HG03097 (cell line): ENCODE measurements around the gene ADRB1.

Experiments used
- ATAC-seq: cut with Tn5 transposase; IDR thresholded peaks from one replicate; pipeline ENCODE4 v1.9.1; 2021; ENCODE audit not compliant: unreplicated experiment, low FRiP score

Gene ADRB1

GRCh38 chr10:114043532-114044246 is at the start of gene ADRB1:
ADRB1 (plus strand) TSS chr10:114043866; CDS start chr10:114044133, 267 bp downstream.
- no peak for ATAC-seq

DNA sequence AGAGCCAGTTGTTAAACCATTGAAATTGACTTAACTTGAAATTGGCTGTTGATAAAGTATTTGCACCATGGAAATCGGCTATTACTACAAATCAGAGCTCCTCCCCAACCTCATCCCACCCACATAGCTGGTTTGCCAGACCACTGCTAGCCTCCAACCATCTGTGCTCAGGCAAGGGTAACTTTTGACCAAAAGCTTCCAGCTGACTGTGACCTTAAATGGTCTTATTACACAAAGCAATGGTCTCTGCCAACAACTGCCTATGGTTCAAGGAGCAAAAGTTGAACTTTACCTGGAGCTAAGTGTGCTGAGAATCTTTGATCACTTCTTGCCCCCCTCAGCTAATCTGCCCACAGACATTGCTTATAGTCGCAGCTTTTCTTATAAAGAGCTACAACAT is 48.5 kb upstream of the ADRB1 start:
- ATAC-seq: no peak

- no peak for ATAC-seq
These were observed 46.2 kb upstream of the ADRB1 start for GRCh38 chr10:113997428-113997827.

DNA sequence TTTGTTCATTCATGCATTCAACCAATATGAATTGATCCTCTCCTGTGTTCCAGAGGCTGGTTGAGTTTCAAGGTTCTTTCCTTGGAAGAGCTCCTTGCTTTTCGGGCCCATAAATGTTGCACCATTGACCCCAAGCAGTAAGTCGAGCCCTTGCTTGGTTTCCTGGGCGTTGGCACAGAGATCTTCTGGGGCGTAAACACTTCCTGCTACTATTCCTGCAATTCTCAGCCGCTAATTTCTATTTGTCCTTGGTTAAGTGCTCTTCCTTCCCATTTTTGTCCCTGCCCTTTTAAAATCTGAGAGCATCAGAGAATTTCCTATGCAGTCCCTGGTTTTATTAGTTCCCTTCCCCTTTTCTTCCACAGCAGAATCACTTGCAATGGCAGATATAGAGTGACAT is 44.1 kb upstream of the ADRB1 start:
- ATAC-seq: no peak

DNA sequence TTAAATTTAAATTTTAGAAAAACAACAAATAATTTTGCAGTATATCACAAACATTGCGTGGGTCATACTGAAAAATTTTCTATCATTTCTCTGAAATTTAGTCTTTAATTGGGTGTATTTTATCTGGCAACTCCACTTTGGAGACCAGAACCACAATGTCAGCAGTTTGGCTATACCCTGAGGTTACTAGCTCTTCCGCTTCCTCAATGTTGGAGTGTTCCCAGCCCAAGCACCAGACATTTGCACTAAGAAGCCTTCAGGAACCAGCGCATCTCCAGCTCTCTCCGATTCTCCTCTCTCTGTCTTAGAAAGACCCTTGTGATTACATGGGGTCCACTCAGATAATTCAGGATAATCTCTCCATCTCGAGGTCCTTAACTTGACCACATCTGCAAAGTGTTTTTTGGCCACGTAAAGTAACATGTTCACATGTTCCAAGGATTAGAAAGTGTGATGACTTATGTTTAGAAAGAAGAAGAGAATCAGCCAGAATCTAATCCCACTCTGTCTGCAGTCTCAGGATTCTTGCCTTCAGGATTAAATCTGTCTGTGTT is 43.1 kb upstream of the ADRB1 start:
- no peak for ATAC-seq

DNA sequence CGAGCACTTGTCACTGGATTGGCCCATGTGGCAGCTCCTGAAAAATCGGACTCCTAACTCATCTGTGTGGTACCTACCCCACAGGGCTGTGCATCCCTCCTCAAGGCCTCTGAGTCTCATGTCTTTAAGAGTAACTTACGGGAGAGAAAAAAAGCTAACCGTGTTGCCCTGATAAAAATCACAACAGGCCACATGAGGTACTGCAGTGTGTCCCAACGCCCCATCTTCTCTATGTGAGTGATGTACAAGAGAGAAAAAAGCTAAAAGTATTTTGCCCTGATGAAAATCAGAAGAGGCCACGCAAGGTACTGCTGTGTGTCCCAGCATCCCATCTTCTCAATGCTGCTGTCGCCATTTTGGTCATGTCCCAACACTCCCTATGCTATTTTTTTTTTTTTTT is 41.2 kb upstream of the ADRB1 start:
- no peak for ATAC-seq

- no peak for ATAC-seq
These were observed 40.3 kb upstream of the ADRB1 start for GRCh38 chr10:114003161-114003941.

DNA sequence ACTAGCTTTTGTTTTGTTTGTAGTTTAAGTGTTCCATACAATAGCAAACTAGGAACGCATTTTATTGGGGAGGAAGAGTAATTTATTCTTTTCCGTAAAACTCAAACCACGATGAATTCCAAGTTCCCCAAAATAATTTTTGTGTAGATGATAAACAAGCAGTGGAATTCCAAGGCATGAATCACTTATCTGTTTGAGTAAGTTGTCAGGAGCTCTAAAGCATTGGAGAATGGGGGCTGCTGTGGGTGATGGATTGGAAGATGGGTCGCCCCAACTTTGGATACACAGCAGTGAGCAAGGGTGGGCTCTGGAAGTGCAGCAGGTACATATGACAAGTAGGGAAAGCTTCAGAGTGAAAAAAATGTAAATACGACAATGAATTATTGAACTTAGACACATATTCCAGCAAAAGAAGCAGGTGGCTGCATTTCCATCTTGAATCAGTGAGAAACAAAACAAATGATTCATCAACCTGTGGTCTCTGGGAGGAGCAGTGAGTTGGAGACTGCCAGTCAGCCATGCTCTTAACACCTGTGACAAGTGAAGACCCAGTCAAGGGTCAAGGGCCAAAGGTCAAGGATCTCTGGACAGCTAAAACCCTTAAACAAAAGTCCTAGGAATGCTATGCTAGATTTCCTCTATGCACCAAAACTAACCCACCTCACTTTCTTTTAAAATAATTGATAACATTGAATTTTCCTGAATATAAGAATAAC is 34.2 kb upstream of the ADRB1 start:
- no peak for ATAC-seq

- ATAC-seq: no peak
These were observed 33.4 kb upstream of the ADRB1 start for GRCh38 chr10:114010316-114010715.

DNA sequence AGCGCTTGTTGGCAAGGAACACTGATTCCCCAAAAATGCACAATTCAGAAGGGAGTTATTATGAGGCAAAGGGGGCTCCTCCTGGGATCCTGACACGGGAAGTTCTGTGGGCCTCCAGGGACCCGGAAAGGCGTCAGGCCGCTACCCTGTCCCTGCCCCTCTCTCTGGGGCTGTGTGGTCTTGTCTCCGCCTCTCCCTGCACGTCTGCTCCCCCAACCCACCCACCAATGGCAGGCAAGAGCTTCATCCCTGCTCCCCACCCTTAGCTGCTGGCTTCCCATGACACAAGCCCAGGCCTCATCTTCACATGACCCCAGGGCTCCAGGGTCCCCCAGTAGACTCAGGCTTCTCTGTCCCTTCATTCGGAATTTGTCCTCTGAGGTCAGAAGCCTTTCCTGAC is 31.0 kb upstream of the ADRB1 start:
- no peak for ATAC-seq

DNA sequence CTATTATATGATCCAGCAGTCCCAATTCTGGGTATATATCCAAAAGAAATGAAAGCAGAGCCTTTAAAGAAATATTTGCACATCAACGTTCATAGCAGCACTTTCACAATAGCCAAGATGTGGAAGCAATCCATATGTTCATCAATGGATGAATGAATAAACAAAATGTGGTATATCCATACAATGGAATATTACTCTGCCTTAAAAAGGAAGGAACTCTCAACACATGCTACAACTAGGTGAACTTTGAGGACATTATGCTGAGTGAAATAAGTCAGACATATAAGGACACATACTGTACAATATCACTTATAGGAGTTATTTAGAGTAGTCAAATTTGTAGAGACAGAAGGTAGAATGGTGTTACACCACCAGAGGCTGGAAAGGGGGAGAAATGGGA is 28.0 kb upstream of the ADRB1 start:
- no peak for ATAC-seq

- ATAC-seq: no peak
These were observed 26.4 kb upstream of the ADRB1 start for GRCh38 chr10:114017271-114017670.

DNA sequence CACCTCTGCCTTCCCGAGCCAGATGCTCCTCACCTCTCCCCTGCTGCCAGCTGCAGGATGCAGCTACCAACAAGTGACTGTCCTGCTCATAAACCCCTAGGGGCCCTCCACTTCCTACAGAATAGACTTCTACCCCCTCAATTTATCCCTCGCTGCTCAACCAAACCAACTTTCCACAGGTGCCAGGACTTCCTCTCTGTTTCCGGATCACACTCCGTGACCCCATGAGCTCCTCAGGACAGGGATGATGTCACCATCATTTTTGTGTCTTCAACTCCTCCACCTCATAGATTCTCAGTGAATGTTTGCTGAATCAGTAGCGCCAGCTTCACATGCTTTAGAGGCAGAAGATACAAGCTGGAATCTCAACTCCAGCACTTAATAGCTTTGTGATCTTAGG is 25.8 kb upstream of the ADRB1 start:
- ATAC-seq: no peak

GRCh38 chr10:114019226-114019625 is 24.4 kb upstream of the ADRB1 start:
- ATAC-seq: no peak

DNA sequence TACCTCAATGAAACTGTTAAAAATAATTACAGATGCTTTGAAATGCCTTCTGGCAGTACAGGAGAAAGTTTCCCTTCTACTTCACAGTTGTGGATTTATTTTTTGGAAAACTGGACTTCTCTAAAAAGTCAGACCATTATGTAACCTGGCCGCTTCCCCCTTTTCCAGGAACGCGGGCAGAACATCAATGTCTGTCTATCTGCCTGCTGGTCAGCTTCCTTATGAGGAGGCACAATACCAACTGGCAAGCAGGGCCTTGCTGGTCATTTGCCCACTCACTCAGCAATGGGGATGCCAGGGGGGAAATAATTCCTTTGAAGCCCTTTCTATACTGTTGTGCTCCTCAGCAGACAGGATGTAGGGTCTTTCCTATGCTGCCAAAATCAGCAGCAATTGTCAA is 22.5 kb upstream of the ADRB1 start:
- ATAC-seq: no peak

DNA sequence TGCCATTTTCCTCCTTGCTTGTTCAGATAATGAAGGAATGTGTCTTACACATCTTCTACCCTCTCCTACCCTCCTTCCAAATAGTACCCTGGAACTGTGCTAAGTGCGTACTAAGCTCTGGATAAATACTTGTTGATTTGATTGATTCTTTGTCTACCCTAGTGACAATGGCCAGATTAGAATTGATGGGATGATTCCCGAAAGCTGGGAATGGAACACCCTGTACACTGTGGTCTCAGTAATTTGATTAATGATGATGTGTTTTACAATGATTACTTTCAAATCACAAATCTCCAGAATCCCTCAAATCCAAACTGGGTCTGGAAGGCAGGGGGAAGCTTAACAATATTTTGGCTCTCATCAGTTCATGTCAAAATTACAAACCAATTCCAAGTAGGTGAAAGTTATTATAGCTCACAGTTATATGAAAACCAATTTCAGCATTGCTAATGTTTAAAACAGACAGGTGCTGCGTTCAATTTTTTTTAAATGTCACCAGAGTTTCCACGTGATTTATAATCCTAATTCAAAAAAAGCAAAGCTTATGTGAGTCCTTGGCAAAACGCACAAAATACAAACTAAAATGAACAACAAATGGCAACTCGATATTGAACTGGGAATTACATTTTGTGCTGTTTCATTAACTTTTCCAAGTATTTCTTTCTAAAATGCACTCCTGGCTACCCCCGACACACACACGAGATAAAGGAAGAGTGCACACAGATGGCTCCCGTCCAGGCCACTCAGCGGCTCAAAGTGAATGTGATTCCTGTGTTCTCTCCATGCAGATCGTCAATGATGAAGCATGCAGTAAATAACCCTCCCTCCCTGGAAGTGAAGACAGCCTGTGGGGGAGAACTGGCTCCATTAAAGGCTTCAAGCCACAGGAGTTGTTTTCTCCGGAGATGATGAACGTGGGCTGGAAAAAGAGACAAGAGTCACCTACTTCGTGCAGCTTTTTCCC is 21.7 kb upstream of the ADRB1 start:
- ATAC-seq: no peak

DNA sequence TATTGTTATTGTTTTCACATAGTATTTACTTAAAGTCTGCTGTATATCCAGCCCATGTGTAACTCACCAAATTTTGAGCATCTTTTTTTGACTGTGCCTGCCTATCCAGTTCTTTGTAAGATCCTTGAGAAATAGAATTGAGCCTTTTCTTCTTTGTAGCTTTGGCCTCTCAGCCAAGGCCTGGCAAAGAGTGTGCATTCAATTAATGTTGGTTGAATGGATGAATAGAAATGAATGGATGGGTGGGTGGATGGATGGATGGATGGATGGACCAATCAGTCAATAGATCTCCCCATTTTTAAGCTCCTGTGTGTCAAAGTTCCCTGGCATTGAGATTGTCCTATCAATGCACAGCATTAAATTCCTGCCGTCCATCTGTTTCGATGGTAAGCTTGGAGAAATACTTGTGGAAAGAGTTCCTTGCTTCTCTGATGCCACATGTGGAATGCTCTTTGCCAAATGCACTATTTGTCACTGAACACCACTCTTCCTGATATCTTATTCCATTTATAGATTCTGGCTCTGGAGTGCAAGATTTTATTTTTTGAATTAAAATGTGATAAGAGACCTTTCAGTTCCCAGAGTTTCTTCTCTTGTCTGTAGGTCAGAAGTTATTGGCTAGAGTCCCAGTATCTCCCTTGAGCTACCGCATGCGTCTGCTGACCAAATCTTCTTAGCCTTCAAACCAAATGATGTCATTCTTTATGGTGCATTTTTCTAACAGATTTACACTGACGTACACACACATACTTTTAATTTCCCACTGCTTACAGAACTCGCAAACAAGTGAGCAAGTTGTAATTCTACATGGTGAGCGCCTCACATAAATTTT is 20.7 kb upstream of the ADRB1 start:
- no peak for ATAC-seq

GRCh38 chr10:114024876-114025610 is 18.6 kb upstream of the ADRB1 start:
- peak; percentile 50 for ATAC-seq
